M059J (cell line): ENCODE data around the gene PCCA. TPM values are rescaled to one million over a fixed set of nuclear protein-coding genes. Genes with fewer than 3 reads are reported as not detected.

ENCODE experiments used
- DNase-seq: peaks from one replicate; pipeline ENCODE4 v3.0.0-alpha.2; 2012; ENCODE audit warnings: low read depth
- total RNA-seq: library from RNA; depleted of rRNA; stranded (reverse); fragments of >200 nt; shearing (Covaris generic); gene quantifications from 2 replicates; pipeline ENCODE4 v1.2.3, GENCODE V29; 2014

The PCCA gene
- total RNA-seq, 1 experiment from 2014 or later, result 10.0 TPM

- DNase-seq, result no peak
Observed at GRCh38 chr13:100461309-100462030, 372.6 kb downstream of the PCCA start.

- DNase-seq, result no peak
Observed at GRCh38 chr13:100464006-100464405, 375.1 kb downstream of the PCCA start.

DNA sequence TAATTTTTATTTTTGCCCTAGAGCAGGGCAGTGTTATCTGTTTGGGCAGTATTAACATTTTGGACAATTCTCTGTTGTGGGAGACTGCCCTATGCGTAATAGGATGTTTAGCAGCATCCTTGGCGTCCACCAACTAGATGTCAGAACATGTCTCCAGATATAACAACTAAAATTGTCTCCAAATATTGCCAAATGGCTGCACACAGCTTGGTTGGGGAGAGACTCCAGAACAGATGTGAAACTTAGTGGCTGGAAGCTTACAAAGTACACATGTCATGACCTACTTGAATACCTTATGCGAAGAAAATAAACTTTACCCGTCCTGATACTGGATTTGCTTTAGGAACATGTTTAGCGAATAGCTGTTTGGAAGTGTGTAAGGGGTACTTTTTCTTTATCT, 376.7 kb downstream of the PCCA start:
- DNase-seq, result no peak

GRCh38 chr13:100470866-100471505, 382.1 kb downstream of the PCCA start:
- DNase-seq, result no peak

GRCh38 chr13:100473087-100473486, 384.2 kb downstream of the PCCA start:
- DNase-seq, result no peak

DNA sequence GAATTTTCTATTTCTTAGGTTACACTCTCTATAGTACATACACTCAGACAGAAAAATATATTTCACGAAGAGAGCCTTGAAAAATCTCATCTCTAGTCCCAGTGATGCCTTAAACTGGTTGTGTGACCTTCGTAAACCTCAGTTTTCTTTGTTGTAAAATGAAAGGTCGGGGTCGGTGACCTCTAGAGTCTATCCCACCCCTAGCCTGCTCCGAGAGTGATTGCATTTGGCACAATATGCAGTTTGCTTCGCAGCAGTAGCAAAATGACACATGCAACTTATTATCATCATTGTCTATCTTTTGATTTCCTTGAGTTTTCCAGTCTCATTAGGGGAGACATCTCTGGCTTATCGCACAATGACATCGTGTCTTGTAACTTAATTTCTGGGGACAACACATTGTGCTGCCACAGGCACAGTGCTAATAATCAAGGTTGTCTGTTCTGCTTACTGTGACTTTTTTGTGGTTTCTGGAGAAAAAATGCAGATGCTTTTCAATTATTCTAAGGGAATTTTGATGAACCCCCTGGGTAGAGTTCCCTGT, 384.7 kb downstream of the PCCA start:
- DNase-seq, result no peak

GRCh38 chr13:100476963-100477362, 388.1 kb downstream of the PCCA start:
- DNase-seq, result no peak

DNA sequence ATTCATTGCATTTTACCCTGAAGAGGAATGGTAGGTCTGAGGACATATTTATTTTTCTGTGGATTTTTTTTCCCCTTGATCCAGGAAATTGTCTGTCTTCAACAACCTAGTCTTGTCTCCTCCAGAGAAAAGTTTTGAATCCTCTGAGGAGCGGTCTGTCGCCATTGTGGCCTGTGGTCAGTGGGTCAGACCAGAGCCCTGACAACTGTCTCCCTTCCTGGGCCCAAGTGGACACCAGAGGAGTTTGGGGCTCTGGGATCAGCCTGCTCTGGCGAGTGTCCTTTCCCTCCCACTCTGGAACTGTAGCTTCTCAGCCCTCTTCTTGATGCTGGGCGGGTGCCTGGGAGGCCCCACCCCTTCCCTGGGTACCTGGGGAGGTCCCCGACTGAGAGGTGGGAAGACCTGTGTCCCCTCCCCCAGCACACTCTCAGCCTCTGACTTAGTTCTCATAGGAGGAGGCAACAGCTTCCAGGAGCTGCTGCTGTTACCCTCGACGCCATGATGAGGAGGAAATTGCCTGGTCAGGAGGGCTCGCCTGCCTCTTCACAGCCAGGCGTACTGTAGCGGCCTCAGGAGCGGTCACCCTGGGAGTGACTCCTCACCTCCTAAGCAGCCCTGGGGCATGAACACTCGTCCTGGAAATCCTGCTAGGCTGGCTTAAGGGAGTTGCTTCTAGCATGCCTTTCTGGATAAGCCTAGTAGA, 389.4 kb downstream of the PCCA start:
- DNase-seq, result no peak

GRCh38 chr13:100480676-100481075, 391.8 kb downstream of the PCCA start:
- no peak for DNase-seq

DNA sequence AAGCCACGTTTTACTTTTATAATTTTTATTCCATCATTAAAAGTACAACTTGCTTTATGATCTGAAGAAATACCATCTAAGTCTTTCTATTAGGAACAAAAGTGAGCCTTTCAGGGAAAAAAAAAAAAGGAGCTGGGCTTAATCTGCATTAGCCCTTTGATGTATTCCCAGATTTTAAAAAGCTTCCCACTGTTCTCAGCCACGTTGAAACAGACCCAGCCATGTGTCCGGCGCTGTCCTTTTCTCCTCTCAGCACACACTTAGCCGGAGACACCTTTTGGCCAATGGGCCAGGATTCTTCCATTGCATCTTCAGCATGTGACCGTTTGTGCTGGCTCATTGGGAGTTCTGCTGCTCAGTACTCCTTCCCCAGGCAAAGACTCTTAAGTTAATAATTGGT, 394.2 kb downstream of the PCCA start:
- DNase-seq, result no peak

- DNase-seq, result no peak
Observed at GRCh38 chr13:100483841-100484381, 395.0 kb downstream of the PCCA start.

- DNase-seq, result no peak
Observed at GRCh38 chr13:100484702-100485101, 395.8 kb downstream of the PCCA start.

DNA sequence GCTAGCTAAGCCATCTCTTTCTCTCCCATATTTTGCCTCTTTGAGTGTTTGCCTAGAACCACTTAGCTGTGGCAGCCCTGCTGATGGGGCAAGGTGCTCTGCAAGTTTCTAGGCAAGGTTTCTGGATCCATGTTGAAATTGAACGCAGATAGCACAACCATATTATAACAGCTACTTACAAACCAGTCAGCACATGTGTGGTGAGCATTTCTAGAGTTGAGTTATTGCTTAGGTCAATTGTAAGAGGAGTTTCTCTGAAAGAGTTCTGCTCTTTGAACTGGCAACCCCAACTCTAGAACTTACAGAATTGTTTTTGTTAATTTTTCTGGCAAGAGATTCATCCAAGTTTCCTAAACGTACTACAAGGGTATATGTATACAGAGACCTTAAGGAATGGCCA, 396.4 kb downstream of the PCCA start:
- no peak for DNase-seq

GRCh38 chr13:100490692-100491091, 401.8 kb downstream of the PCCA start:
- no peak for DNase-seq

DNA sequence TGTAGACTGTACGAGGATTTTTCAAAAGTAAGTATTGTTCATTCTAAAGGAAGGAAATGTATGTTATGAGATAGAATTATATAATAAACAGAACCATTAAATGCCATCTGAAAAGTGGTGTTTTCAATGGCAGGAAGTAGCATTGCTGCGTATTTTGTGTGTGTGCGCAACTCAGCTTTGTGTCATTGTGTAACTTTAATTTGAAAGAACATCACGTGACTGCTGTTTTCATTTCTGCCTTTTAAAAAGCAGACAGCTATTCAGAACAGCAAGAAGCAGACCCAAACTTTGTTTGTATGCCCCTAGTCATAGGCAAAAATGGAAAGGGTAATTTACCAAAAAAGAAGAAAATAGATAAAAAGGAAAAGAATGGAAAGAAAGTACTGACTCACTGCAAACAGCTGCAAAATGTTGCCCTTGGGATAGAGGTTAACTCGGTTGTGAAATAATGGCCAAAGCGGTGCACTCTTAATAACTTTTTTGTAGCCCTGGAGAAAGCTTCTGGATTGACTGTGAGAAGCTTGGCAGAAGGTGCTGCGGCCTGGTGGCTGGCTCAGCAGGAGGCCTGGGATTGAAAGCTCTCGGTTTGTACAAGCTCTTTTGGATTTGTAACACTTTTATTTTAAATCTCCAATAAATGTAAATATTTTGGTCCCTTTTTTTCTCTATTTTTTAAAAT, 402.4 kb downstream of the PCCA start:
- no peak for DNase-seq

DNA sequence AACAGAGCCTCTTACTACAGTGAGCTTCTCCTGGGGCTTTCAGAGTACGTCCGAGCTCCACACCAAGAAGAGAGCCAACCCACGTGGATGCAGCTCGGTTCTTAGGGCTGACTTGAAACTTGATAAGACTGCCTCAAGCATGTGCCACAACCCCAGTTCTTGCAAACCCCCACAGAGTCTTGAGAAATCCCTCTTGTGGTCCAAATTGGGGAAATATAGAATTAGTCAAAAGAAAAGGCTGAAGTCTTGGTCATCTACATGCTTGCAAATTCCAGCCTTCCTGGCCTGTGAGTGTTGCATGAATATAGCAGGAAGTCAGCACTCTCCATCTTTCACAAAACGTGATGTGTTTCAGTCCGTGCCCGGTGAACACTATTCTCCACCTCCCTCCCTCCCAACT, 404.5 kb downstream of the PCCA start:
- DNase-seq, result no peak

GRCh38 chr13:100495455-100495854, 406.6 kb downstream of the PCCA start:
- no peak for DNase-seq

- peak; percentile 48 for DNase-seq
Observed at GRCh38 chr13:100497389-100497788, 408.5 kb downstream of the PCCA start.

DNA sequence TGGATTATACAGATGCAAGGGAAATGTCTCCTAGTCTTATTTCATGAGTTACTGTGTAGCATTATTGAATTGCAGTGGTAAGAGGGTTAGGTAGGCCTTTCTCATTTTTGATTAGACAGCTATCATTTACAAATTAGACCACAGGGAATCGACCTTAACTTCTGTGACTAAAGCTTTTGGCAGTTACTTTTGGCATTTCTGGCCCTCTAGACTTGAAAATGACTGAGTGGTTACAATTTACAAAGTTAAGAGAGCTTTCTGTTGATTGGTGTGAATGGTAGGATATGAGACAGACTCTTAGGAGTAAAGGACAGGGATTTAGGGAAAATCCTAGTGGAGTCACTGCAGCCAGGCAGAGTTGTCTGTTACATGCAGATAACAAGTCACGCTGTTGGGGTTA, 413.6 kb downstream of the PCCA start:
- DNase-seq, result no peak

- DNase-seq, result no peak
Observed at GRCh38 chr13:100503622-100504021, 414.7 kb downstream of the PCCA start.

GRCh38 chr13:100506154-100506553, 417.3 kb downstream of the PCCA start:
- DNase-seq, result no peak
